Stimulated activated CD4-positive, alpha-beta T cell treated with anti-CD3 and anti-CD28 coated beads, TNF-alpha, amount 100 ng/mL, for 1 hour (primary cell): Measurements from ENCODE around the gene KDM2B.

Experiments
- DNase-seq, 3 donors: peaks; one replicate each; pipeline ENCODE4 v3.0.0-alpha.2; 2020; ENCODE audit warnings: low read depth in 3 of 3, low spot score in 1 of 3

Gene KDM2B

DNA sequence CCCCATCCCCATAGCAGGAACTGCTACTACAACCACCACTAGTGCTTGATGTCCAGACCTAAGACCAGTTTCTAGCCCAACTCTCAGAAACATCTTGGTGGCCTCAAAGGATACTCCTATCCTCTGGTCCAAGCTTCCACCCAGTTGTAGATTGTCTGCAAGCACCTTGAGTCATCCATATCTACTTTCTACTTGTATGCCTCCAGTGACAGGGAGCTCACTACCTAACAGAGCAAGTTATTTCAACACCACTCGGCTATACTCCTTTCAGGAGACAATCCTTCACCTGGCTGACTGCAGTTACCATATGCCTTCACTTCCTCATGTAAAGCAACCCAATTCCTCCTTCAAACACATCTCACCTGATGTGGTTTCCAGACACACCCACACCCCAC, 49.5 kb downstream of the KDM2B start:
- DNase-seq = no peak

DNA sequence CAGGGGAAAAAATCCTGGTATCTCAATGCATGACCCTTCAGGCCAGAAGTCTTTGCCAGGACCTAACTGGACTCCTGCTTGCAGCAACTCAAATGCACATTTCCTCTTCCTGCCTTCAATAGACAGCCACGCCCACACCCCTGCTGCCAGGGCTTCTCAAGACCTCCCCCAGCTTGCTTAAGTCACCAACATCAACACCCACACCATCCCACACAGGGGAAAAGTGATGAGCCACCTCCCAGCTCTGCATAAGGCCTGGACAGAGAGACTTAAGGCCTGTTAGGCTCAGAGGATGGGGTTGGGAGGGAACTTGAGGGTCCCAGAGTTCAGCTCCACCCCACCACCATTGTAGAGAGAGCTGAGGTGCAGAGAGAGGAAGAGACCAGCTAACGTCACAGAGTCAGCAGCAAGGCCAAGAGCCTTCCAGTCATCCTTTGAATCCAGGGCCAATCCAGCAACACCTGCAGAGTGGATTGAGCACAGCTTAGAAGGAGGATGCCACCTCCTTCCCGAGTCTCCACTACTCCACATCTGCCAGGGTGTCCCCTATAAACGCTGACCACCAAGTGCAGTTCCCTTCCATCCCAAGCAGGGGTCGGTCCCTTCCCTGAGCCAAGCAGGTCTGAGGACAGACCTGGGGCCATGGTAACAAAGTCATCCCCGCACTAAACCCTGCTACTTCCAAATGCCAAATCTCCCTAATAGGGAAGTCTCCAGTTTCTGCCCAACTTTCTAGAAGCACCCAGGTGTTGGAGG, 50.0 kb downstream of the KDM2B start:
- peak in 2 of 3 donors; percentile 37 to 45 for DNase-seq

DNA sequence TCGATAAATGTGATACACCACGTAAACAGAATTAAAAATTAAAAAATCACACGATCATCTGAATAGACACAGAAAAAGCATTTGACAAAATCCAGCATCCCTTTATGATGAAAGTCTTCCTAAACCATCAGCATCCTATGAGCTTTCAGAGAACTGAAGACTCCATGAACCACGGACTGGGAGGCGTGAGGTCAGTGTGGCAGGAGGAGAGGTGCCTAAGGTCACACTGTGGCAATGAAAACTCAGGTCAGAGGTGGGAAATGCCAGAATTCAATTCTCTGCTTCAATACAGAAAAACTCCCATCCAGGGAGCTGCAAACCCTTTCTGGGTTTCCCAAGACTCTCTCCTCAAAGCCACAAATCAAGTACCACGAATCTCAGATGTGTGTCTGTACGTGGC, 51.6 kb downstream of the KDM2B start:
- no peak for DNase-seq

DNA sequence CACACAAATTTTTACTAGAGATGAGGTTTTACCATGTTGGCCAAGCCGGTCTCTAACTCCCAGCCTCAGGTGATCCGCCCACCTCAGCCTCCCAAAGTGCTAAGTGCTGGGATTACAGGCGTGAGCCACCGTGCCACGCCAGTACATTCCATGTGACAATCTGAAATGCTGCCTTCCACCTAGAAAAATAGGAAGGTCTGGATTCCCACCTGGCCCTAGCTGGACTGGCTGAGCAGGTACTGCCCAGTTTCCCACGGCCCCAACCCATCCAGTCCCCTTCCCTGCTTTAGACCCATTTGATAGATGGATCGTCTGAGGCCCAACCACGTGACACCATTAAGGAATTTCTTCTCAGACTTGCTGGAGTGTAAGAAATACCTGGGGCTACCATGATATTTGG, 55.4 kb downstream of the KDM2B start:
- no peak for DNase-seq

DNA sequence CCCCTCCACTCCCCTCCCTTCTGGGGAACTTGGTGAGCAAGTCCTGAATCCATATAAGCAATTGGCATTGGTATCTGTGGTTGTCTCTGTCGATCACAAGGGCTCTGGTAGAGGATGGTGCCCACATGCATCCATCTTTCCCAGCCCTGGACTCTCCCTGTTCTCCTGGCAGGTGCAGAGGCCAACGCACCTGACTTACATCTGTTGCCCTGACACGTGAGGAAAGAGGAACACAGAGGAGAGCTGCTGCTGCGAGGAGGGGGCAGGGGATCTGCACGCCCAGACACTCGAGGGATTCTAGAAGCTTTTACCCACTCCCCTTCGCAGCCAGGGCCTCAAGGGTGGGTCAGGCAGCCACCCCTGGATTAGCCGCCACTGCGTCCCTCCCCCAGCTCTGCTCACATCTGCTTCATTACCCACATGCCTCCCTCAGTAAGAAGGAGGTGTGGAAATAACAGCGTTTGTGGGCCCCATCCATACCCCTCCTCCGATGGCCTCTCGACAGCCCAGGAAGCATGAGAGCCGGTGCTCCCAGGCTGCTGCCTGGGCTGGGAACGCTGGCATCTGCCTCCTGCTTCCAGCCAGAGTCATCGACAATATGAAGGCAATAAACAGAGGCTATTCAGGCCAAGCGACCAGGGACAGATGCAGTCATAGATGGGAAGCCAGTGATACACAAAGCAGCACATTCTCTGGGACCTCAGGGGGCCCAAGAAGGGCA, 56.5 kb downstream of the KDM2B start:
- DNase-seq = no peak

DNA sequence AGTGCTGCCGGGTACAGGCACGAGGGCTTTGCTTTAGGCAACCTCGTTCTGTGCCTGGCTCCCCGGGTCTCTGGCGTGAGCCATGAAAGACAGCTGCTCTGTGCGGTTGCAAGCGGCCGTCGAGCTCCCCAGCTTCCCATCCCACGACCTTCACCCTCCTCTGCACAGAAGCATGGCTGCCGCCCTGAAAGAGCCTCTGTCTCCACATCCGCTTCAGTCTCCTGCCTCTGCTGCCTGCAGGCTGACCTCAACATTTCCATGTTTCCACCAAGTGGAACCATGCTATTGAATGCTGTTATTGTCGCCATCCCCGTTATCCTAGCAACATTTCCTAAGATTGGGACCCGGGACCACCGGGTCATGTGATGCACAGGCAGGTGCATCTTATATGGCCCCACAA, 57.1 kb downstream of the KDM2B start:
- no peak for DNase-seq

DNA sequence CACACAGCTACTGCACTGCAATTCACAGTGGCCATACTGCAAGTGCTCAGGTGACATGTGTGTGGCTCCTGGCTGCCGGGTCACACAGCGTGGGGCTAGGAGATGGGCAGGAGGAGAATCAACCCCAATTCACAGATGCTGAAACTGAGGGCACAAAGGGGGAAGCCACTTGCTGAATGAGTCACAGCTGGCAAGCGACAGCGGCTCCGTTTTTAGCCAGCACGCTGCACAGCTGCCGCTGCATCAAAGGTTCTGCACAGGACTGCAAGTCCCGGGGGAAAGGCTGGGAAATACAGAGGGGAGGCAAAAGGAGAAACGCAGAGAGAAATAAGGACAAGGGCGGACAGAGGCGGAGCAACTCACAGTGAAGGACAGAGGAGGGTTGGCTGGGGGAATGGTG, 57.9 kb downstream of the KDM2B start:
- no peak for DNase-seq

DNA sequence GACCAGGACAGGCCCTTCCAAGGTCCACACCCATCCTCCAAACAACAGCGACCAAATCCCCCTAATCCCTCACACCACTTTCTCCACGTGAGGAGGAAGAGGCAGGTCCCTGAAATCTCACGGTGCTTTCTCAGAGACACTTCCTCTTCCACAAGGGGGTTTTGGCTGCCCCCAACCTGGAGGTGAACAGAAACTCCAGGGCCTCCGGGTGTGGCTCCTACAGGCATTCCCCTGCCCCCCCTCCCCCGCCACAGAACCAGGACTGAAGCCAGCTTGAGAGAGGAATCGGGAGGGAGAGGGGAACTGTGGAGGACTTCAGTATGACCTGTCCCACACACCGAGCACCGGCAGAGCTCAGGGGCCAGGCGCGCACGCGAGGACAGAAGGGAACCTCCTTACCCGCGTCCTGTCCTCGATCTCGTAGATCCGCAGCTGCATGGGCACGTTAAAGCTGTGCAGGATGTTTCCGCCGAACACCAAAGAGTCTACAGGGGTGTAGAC, 60.2 kb downstream of the KDM2B start:
- no peak for DNase-seq

DNA sequence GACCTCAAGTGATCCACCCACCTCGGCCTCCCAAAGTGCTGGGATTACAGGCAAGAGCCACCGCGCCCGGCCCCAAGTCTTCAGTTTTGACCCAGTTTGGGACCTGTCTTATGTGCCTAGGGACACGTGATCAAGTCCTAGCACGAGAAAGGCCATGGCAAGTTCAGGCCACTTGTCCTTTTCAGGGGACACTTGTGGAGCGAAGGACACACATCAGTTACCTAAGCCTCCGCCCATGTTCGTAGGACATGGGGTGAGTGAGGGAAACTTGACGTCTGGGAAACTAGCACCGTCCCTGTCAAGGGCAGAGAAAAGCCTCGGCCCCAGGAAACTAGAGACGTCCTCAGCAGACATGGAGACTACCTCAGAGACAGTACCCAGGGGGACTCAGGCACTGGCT, 60.7 kb downstream of the KDM2B start:
- DNase-seq = no peak

DNA sequence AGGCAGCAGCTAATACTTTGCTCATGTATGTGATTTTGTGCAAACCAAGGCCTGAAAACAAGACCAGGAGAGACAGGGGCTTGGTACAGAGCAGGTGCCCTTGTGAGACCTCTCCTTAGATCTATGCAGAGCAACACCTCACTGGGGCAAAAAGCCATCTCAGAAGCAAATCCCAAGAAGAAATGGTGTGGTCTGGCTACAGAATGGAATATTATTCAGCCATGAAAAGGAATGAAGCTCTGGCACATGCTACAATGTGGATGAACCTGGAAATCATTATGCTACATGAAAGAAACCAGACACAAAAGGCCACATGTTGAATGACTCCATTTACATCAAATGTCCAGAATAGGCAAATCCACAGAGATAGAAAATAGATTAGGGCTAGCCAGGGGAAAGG, 61.6 kb downstream of the KDM2B start:
- DNase-seq = no peak

DNA sequence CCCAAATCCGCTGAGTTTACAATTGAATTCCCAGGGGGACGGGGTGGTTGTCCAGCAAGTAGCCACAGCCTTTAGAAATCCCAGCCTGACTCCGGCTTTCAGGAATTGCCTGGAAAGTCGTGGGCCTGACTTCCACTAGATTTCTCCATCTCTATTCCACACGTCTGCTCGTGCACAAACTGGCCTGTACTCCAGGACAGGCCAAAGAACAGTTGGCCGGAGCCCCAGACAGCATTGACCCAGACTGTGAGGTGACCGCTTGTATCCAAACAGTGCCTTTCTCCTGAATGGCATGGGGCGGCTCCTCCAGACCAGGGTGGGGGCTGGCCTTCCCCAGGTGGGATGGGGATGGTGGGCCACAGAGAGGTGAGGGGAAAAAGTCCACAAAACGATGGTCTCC, 62.2 kb downstream of the KDM2B start:
- no peak for DNase-seq

DNA sequence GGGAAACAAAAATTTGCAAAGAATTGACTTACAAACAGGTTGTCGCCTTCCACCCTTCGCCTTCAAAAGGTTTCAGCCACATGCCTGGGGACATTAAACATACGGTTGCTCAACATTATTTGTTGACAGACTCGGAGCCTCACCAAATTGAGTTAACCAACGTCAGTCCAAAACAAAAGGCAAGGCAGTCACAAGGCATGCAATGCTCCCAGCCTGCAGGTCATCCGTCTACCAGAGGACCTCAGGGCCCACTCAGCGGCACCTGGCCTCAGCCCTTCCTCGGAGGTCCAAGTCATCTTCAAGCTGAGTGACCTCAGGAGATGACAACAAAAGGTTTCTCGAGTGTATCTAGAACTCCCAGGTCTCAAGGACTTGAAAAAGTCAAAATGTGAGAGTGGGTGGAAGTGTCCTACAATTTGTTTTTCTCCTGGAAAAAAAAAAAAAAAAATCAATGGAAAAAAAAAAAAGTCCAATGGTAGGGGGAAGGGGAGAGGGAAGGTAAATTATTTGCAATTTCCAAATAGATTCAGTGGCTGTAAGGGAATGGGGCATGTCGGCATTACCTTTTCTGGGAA, 64.3 kb downstream of the KDM2B start:
- DNase-seq = no peak

DNA sequence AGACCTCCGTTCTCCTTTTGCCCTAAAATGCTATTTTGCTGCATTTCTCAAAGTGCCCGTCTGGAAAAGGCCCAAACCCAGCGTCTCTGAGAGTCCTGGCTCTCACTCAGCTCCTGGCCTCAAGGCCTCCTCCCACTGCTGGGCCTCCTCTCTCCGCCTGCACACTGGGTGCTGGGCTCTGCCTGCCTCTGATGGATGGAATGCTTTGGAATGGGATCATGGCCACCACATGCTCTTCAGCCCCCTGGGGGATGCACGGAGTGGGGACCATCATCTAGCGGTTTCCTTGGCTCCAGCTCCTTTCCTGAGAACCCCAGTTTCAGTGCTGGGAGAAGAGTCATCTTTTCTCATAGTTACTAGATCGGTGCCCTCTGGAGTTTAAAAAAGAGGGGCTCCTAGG, 65.2 kb downstream of the KDM2B start:
- no peak for DNase-seq

DNA sequence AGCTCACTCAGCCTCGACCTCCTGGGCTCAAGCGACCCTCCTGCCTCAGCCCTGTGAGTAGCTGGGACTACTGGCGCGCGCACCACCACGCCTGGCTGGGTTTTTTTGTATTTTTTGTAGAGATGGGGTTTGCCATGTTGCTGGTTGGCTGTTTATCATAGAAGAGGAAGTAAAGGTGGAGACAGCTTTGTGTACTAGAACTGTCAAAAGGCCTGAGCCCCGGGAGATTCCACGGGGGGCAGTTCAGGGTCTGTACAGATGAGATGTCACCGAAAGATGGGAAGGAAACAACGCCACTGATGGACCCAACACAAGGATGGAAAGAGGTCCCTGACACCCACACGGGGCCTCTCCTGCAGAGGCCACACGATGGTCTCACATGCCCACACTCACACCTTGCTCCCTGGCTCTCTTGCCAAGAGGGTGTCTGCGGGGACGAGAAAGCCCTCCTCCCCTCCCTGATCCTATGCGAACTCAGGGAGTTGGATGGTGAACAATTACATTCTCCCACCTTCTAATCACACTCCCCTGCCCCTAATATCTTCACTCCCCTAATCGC, 66.6 kb downstream of the KDM2B start:
- no peak for DNase-seq

DNA sequence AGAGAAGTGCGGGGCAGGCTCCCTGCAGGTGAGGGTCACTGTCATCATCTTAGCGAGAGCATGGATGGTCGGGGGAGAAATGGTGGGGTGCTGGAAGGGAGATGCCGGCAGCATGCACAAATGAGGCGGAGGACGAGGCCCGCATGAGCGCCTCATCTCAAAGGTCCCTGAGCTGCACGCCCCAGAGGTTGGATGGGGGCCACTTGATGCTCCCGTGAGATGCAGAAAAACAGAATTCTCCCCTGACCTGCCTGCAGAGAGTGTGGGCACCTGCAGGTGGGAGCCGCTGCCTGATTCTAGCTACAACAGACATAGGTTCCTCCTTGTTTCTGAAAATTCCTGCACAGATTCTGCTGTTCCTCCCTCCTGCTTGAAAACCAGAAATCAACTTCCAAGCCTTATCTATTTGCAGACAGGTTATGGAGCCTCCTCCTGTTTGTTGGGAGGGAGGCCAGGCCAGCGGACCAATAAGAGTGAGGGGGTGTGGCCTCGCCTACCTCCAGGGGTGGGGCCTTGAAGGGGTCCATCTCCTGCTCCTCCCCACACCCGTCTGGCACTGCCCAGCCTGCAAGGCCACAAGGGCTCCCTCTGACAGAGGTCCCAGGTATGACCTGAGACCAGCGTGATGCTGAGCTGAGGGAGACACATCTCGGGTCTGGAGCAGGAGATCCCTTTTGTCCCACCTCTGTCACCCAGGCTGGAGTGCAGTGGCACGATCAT, 67.2 kb downstream of the KDM2B start:
- no peak for DNase-seq

DNA sequence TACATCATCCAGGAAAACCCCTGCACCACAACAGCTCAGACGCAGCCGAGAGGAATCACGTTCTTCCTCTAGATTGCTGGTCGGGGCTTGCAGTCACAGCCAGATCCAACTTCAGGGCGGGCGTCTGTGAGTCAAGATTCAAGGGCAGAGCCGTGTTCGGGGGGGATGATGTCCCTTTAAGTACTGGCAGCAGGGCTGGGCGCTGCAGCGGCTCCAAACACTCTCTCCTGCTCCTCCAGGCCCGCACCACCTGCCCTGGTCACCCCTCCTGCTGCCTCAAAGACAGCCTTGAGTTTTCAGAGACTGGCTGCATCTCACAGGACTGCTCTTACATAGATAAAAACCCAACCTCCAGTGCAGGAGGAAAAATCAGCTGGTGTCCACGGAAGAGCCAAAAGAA, 68.3 kb downstream of the KDM2B start:
- DNase-seq = no peak

DNA sequence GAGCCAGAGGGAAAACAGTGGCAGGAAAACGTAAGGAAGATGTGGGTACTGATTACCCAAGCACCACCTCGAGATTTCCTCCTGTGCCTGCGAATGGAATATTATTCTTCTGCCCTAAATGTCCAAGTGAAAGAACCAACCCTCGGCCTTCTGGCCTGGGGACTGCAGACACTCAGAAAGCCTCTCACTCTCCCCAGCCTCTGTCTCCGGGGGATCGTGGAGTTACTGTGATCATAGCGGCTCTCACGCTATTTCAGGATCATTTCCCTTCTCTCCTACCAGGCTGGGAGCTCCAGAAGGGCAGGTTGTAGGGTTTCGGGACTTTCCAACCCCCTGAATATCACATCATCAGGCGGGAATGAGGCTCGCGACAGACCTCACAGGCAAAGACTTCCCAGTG, 68.9 kb downstream of the KDM2B start:
- DNase-seq = no peak

DNA sequence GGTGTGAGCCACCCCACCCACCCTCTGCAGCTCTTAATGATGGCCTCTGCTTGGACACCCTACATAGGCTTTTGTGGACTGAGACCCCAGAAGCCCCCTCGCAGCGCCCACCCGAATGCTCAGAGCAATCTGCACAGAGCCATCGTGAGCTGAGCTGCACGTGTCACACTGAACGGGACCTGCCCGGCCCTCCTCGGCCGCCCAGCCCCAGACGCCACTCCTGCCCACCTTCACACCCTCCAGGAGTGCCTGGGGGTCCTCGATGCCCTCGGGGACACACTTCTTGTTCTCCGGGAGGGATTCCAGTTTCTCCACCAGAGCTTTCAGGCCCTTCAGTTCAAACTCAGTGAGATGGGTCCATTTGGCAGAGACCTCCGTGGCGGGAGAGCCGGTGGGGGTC, 71.5 kb downstream of the KDM2B start:
- no peak for DNase-seq

DNA sequence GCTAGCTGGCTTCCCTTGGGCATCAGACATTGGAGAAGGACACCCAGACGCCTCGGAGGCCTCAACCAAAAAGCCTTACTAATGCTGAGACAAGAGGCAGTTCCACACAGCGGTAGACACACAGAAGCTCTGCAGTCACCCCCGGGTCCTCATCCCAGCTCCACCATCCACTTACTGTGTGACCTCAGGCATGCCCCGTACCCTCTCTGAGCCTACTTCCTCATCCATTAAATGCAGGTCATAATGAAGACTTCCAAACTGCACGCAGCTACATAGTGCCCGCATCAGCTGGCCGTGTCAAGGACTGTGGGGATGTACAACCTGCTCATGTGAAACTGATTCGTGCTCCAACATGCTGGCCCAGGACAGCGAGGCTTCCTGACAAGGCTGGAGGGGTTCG, 72.3 kb downstream of the KDM2B start:
- DNase-seq = no peak

DNA sequence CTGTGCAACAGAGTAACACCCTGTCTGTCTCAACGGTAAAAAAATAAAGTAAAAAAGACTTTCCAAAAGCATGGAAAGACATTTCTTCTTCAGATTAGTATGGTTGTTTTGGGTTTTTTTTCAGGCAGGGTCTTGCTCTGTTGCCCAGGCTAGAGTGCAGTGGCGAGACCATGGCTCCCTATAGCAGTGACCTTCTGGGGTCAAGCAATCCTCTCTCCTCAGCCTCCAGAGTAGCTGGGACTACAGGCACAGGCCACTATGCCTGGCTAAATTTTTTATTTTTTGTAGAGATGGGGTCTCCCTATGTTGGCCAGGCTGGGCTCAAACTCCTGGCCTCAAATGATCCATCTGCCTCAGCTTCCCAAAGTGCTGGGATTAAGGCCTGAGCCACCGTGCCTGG, 72.8 kb downstream of the KDM2B start:
- no peak for DNase-seq

DNA sequence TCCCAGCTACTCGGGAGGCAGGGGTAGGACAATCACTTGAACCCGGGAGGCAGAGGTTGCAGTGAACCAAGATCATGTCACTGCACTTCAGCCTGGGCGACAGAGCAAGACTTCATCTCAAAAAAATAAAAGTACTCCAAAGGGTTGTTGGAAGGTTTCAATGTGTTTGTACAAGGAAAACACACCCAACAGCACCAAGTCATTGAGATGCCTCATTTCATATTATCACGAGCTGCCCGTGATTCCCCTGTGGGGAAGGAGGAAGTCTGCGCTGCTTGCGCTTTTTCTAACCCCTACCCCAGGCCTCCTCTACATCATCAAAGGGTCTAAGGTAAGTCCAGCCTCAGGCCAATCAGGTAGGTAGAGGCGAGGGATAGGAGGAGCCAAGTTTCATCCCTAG, 73.6 kb downstream of the KDM2B start:
- no peak for DNase-seq
